ENCODE measurements around the gene PCSK9. TPM values are rescaled to one million over a fixed set of nuclear protein-coding genes. Genes with fewer than 3 reads are reported as not detected.

The PCSK9 gene
- polyA plus RNA-seq, 3 donors: not detected

- DNase-seq: no peak
- H3K36me3 Mint-ChIP-seq: peaks cover 22 to 29% of the 10 kb centered on the region in 2 donors
Observed at GRCh38 chr1:55064071-55064581, 24.8 kb downstream of the PCSK9 start.

GRCh38 chr1:55064861-55065263 is 25.5 kb downstream of the PCSK9 start:
- Mint-ChIP-seq H3K4me1 (peaks cover 2% of the 10 kb centered on the region), H3K9me3 (no peaks in the 10 kb centered on the region), H3K36me3 (peaks cover 29 to 34% of the 10 kb centered on the region in 2 donors), H3K27me3 (ENCODE audit: low read depth in 3 of 3) (peaks cover 0 to 4% (median 0%) of the 10 kb centered on the region in 3 donors), H3K4me3 (no peak overlapping the region), H3K27ac (no peak overlapping the region)
- Histone ChIP-seq H3K27ac (ENCODE audit: low read depth in 1 of 2, low read length in 2 of 2) (no peak overlapping the region), H3K4me2 (replicated peaks; ENCODE audit: extremely low read depth, low read length, poor library complexity, severe bottlenecking) (no peak overlapping the region), H3K9ac (ENCODE audit: insufficient read depth, low read length, poor library complexity, severe bottlenecking) (no peak overlapping the region), H4K20me1 (ENCODE audit: insufficient read depth, low read length) (no peaks in the 10 kb centered on the region), H2AFZ (ENCODE audit: insufficient read depth, low read depth, low read length, poor library complexity, severe bottlenecking) (no peak overlapping the region), H3K4me3 (replicated peaks in 1 of 3; ENCODE audit: low read depth in 2 of 3, low read length in 3 of 3) (no peak overlapping the region), H3K79me2 (ENCODE audit: insufficient read depth, low read length) (no peaks in the 10 kb centered on the region), H3K36me3 (replicated peaks in 1 of 2; ENCODE audit: control insufficient read depth in 1 of 2, insufficient read depth in 2 of 2, low read length in 2 of 2) (peaks cover 34 to 36% of the 10 kb centered on the region in 2 donors), H3K9me3 (replicated peaks in 1 of 2; ENCODE audit: control insufficient read depth in 1 of 2, insufficient read depth in 1 of 2, low read length in 2 of 2) (no peaks in the 10 kb centered on the region), H3K27me3 (ENCODE audit: control insufficient read depth in 2 of 2, insufficient read depth in 2 of 2, low read length in 2 of 2) (no peaks in the 10 kb centered on the region), H3K4me1 (ENCODE audit: control insufficient read depth in 1 of 2, insufficient read depth in 2 of 2, low read length in 2 of 2) (no peaks in the 10 kb centered on the region)
- intact Hi-C loops (cut with micrococcal nuclease): no loop called here
- no peak for DNase-seq
- no peak for TF ChIP-seq CTCF (IDR thresholded peaks at IDR 0.05)
- no CpG with 5 or more reads among the region's 2 CpGs for WGBS (ENCODE audit: insufficient coverage)

More at GRCh38 chr1:55064071-55064581, 24.8 kb downstream of the PCSK9 start:
- no peak overlapping the region for H2AFZ ChIP-seq (ENCODE audit: insufficient read depth, low read depth, low read length, poor library complexity, severe bottlenecking)
- H3K27me3 ChIP-seq (ENCODE audit: control insufficient read depth in 2 of 2, insufficient read depth in 2 of 2, low read length in 2 of 2): no peaks in the 10 kb centered on the region
- H3K36me3 ChIP-seq (replicated peaks in 1 of 2; ENCODE audit: control insufficient read depth in 1 of 2, insufficient read depth in 2 of 2, low read length in 2 of 2): peaks cover 26 to 28% of the 10 kb centered on the region in 2 donors
- Mint-ChIP-seq H3K27me3 (ENCODE audit: low read depth in 3 of 3) (peaks cover 0 to 4% (median under 1%) of the 10 kb centered on the region in 3 donors), H3K9me3 (no peaks in the 10 kb centered on the region), H3K27ac (no peak overlapping the region), H3K4me1 (peaks cover 2% of the 10 kb centered on the region), H3K4me3 (no peak overlapping the region)
- intact Hi-C loops (cut with micrococcal nuclease): no loop called here
- no peak overlapping the region for H3K27ac ChIP-seq (ENCODE audit: low read depth in 1 of 2, low read length in 2 of 2)
- no peaks in the 10 kb centered on the region for H3K79me2 ChIP-seq (ENCODE audit: insufficient read depth, low read length)
- H3K4me3 ChIP-seq (replicated peaks in 1 of 3; ENCODE audit: low read depth in 2 of 3, low read length in 3 of 3): no peak overlapping the region
- H3K4me2 ChIP-seq (replicated peaks; ENCODE audit: extremely low read depth, low read length, poor library complexity, severe bottlenecking): no peak overlapping the region
- H3K9ac ChIP-seq (ENCODE audit: insufficient read depth, low read length, poor library complexity, severe bottlenecking): no peak overlapping the region
- H3K9me3 ChIP-seq (replicated peaks in 1 of 2; ENCODE audit: control insufficient read depth in 1 of 2, insufficient read depth in 1 of 2, low read length in 2 of 2): no peaks in the 10 kb centered on the region
- TF ChIP-seq CTCF (IDR thresholded peaks at IDR 0.05): no peak
- 79% methylated on average over 10 of the region's 12 CpGs for WGBS (ENCODE audit: insufficient coverage)
- H3K4me1 ChIP-seq (ENCODE audit: control insufficient read depth in 1 of 2, insufficient read depth in 2 of 2, low read length in 2 of 2): no peaks in the 10 kb centered on the region
- no peaks in the 10 kb centered on the region for H4K20me1 ChIP-seq (ENCODE audit: insufficient read depth, low read length)
